OCI-LY7 (cell line): ENCODE data around the gene GUCY2F.

Source experiments
- EZH2phosphoT487 ChIP-seq: fragments of 200-600 bp; sonication (generic); IDR thresholded peaks from 2 replicates; pipeline ENCODE4 v1.6.1; 2018; ENCODE audit warnings: low read depth, borderline replicate concordance, mild to moderate bottlenecking, mixed run types, antibody characterized with exemption, low read length, moderate library complexity, mixed read lengths
- TF ChIP-seq, protein P1 (sequence below): fragments of 200-600 bp; sonication (generic); conservative IDR thresholded peaks from 2 replicates; pipeline ENCODE4 v1.5.1; 2014; ENCODE audit warnings: mild to moderate bottlenecking, antibody characterized with exemption, low read length, moderate library complexity, mixed read lengths

DNA sequence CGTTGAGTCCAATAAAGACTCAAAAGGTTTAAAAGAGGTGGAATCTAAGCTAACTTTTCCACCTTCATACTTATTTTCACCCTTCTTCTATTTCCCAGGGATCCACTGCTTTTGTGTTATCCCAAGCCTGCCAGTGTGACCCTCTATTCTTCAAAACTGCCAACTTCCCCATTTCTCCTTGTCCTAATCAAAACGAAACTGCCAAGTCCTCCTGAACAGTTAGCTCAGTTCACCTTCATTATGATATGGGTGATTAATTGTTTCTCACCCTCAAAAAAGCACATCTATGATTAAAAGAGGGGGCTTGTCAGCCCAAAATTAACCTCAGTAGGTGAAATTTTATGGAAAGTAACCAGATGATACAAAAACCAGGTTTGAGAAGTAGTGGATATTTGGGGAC lies 108.4 kb downstream of the GUCY2F start:
- TF ChIP-seq, protein P1, sequence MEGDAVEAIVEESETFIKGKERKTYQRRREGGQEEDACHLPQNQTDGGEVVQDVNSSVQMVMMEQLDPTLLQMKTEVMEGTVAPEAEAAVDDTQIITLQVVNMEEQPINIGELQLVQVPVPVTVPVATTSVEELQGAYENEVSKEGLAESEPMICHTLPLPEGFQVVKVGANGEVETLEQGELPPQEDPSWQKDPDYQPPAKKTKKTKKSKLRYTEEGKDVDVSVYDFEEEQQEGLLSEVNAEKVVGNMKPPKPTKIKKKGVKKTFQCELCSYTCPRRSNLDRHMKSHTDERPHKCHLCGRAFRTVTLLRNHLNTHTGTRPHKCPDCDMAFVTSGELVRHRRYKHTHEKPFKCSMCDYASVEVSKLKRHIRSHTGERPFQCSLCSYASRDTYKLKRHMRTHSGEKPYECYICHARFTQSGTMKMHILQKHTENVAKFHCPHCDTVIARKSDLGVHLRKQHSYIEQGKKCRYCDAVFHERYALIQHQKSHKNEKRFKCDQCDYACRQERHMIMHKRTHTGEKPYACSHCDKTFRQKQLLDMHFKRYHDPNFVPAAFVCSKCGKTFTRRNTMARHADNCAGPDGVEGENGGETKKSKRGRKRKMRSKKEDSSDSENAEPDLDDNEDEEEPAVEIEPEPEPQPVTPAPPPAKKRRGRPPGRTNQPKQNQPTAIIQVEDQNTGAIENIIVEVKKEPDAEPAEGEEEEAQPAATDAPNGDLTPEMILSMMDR = no peak
- no peak for TF ChIP-seq EZH2phosphoT487
